OCI-LY3 (cell line): Measurements from ENCODE around the gene MRPS18B.

ENCODE experiments used
- EZH2phosphoT487 ChIP-seq: fragments of 200-600 bp; shearing (Covaris generic); IDR thresholded peaks from 2 replicates; pipeline ENCODE4 v1.6.1; 2018; ENCODE audit warnings: antibody characterized with exemption, mixed run types, low read depth
- TF ChIP-seq, protein P1 (sequence below): fragments of 200-600, 300-600 bp; sonication (generic); IDR thresholded peaks from 2 replicates; pipeline ENCODE4 v1.5.1; 2014; ENCODE audit warnings: antibody characterized with exemption, low read length, low read depth

DNA sequence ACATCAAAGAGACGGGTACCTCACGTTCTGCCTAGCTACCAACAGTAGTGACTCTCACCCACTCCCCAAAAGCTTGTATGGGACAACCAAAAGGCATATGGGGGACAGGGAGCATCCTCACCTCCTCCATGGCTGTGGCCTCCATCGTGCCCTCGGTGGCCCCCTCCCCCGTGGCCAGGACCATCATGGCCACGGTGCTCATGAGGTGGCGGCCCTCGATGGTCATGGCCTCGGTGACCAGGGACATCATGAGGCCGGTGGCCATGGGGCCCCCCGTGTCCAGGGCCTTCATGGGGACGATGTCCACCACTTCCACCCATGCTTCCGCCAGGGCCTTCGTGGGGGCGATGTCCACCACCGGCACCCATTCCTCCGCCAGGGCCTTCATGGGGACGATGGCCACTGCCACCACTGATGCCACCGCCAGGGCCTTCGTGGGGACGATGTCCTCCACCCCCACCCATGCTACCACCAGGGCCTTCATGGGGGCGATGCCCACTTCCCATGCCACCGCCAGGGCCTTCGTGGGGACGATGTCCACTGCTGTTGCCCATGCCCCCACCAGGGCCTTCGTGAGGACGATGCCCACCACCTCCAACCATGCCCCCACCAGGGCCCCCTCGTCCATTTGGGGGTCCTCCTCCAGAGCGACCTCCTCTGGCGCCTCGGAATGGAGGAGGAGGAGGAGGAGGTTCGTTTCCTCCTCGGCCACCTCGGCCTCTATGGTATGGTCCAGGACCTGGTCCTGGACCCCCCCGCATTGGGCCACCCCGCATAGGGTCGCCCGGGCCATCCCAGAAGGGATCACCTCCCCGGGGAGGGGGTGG lies 15.6 kb upstream of the MRPS18B start:
- TF ChIP-seq, protein P1, sequence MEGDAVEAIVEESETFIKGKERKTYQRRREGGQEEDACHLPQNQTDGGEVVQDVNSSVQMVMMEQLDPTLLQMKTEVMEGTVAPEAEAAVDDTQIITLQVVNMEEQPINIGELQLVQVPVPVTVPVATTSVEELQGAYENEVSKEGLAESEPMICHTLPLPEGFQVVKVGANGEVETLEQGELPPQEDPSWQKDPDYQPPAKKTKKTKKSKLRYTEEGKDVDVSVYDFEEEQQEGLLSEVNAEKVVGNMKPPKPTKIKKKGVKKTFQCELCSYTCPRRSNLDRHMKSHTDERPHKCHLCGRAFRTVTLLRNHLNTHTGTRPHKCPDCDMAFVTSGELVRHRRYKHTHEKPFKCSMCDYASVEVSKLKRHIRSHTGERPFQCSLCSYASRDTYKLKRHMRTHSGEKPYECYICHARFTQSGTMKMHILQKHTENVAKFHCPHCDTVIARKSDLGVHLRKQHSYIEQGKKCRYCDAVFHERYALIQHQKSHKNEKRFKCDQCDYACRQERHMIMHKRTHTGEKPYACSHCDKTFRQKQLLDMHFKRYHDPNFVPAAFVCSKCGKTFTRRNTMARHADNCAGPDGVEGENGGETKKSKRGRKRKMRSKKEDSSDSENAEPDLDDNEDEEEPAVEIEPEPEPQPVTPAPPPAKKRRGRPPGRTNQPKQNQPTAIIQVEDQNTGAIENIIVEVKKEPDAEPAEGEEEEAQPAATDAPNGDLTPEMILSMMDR, result no peak
- no peak for TF ChIP-seq EZH2phosphoT487
